RWPE2 (cell line): ENCODE results near the gene CSRNP2.

Experiments
- ATAC-seq: fragments of 200-7000 bp; cut with Tn5 transposase; 3 replicates; pipeline ENCODE4 v1.9.1; 2021; ENCODE audit warnings: low read depth
- DNase-seq: peaks from one replicate; pipeline ENCODE4 v3.0.0-alpha.2; 2020; ENCODE audit warnings: low spot score
- H3K27ac ChIP-seq: fragments of 450-650 bp; 2 replicates; pipeline ENCODE4 v1.5.1; 2017; ENCODE audit warnings: mild to moderate bottlenecking; ENCODE audit not compliant: poor library complexity, severe bottlenecking
- H3K27me3 ChIP-seq: fragments of 250-450 bp; sonication (Bioruptor Pico); 2 replicates; pipeline ENCODE4 v1.5.1; 2021; ENCODE audit warnings: mild to moderate bottlenecking, moderate library complexity; ENCODE audit not compliant: insufficient read depth, poor library complexity, severe bottlenecking
- H3K36me3 ChIP-seq: fragments of 250-450 bp; sonication (Bioruptor Pico); 2 replicates; pipeline ENCODE4 v1.5.1; 2020; ENCODE audit warnings: low read depth, mild to moderate bottlenecking, moderate library complexity
- H3K4me1 ChIP-seq: fragments of 250-450 bp; sonication (Bioruptor Pico); 2 replicates; pipeline ENCODE4 v1.5.1; 2021; ENCODE audit warnings: mild to moderate bottlenecking, moderate library complexity; ENCODE audit not compliant: insufficient read depth, poor library complexity, severe bottlenecking
- H3K4me3 ChIP-seq: fragments of 250-450 bp; sonication (Bioruptor Pico); 2 replicates; pipeline ENCODE4 v1.5.1; 2021; ENCODE audit warnings: mild to moderate bottlenecking, moderate library complexity; ENCODE audit not compliant: severe bottlenecking
- H3K9me3 ChIP-seq: fragments of 250-450 bp; sonication (Bioruptor Pico); 2 replicates; pipeline ENCODE4 v1.5.1; 2021; ENCODE audit warnings: mild to moderate bottlenecking, moderate library complexity; ENCODE audit not compliant: severe bottlenecking
- CTCF ChIP-seq: fragments of 450-650 bp; IDR thresholded peaks from one replicate; pipeline ENCODE4 v1.5.1; 2017; ENCODE audit warnings: mild to moderate bottlenecking, moderate library complexity; ENCODE audit not compliant: poor library complexity, severe bottlenecking

CSRNP2 gene

GRCh38 chr12:51013441-51013840, 70.0 kb downstream of the CSRNP2 start:
- DNase-seq (no peak), ATAC-seq (no peak)
- Histone ChIP-seq H3K9me3 (no peaks in the 10 kb centered on the region), H3K27me3 (no peaks in the 10 kb centered on the region), H3K27ac (no peak overlapping the region), H3K36me3 (peaks cover 5% of the 10 kb centered on the region), H3K4me3 (no peak overlapping the region), H3K4me1 (no peaks in the 10 kb centered on the region)
- TF ChIP-seq CTCF = no peak

- TF ChIP-seq CTCF = no peak
- ATAC-seq (no peak), DNase-seq (no peak)
- Histone ChIP-seq H3K36me3 (peaks cover 12% of the 10 kb centered on the region), H3K9me3 (no peaks in the 10 kb centered on the region), H3K27me3 (no peaks in the 10 kb centered on the region), H3K4me1 (no peaks in the 10 kb centered on the region), H3K4me3 (no peak overlapping the region), H3K27ac (no peak overlapping the region)
These were observed 70.7 kb downstream of the CSRNP2 start for GRCh38 chr12:51012570-51013236.

- Histone ChIP-seq H3K9me3 (no peaks in the 10 kb centered on the region), H3K4me3 (no peak overlapping the region), H3K27me3 (no peaks in the 10 kb centered on the region), H3K36me3 (peaks cover 20% of the 10 kb centered on the region), H3K4me1 (no peaks in the 10 kb centered on the region), H3K27ac (no peak overlapping the region)
- no peak for TF ChIP-seq CTCF
- DNase-seq = no peak
- ATAC-seq = no peak
These were observed 71.4 kb downstream of the CSRNP2 start for GRCh38 chr12:51011955-51012354.
